Pulmonary artery endothelial cell (primary cell): ENCODE measurements around the gene EAF1. TPM values are rescaled to one million over a fixed set of nuclear protein-coding genes. Genes with fewer than 3 reads are reported as not detected.
"Not testable (repeated sequence)": the region's sequence is repeated elsewhere in the genome, so short reads cannot be mapped to it uniquely, and the experiment has no call there.

ENCODE experiments used
- DNase-seq: peaks from one replicate; pipeline ENCODE4 v3.0.0-alpha.2; 2011; ENCODE audit warnings: low read depth, low spot score
- total RNA-seq: library from RNA; depleted of rRNA; stranded (reverse); fragments of >200 nt; gene quantifications from 2 replicates; pipeline ENCODE4 v1.2.3, GENCODE V29; 2014

The EAF1 gene
- total RNA-seq, 1 donor from 2014 or later = 18.5 TPM

DNA sequence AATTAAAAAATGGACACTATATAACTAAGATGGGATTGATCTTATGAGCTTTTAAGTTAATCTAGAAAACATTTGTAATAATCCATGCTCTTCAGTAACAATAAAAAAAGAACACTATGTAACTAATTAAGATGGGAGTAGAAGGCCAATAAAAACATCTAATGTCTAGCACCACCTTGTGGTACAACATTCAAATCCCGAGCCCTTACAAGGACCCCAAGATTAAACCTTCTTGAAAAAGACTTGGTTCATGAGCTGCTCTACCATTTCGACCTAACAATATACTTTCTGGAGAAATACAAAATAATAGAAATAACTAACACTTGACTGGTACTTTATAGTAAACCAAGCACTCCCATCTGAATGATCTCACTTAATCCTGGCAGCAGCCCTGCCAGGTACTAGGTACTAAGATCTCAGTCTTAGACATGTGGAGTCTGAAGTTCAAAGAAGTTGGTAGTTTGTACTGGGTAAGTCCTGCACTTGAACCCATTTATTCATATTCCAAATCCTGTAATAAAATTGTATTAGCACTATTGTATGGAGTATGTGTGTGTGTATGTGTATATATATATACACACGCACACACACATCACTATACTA, 21.8 kb upstream of the EAF1 start:
- peak; percentile 46 for DNase-seq

DNA sequence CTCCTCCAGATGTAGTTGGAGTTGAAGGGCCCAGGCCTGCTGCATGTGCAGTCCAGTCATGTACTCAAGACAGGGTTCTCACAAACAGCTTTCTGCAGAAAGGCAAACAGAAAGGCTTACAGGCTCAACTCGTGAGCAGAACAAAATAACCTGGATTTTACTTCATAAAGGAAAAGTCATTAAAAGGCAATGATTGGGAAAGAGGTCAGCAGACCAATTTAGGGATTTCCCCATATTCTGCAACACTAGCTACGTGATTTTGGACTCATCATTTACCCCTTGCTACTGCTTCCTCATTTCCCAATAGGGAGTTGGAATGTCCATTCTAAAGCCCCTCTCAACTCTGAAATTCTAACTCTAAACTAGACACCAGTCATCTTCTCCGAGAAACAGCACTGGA, 18.2 kb upstream of the EAF1 start:
- DNase-seq = no peak

DNA sequence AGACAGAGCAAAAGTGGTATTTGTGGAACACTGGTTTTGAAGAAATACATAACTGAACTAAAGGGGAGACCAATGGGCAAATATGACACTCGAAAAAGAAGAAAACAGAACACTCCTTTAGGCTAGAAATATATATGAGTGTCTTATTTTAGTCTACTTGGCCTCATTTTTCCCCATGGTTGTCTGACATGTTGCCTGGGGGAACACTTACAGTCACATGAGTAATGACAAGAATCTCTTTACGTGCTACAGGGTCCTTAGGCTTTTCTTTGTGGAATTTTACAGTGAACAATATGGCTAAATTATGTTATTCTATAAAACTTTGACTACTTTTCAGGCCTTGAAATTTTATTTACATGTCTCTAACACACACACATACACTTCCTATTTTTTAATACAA, 17.6 kb upstream of the EAF1 start:
- DNase-seq = no peak

DNA sequence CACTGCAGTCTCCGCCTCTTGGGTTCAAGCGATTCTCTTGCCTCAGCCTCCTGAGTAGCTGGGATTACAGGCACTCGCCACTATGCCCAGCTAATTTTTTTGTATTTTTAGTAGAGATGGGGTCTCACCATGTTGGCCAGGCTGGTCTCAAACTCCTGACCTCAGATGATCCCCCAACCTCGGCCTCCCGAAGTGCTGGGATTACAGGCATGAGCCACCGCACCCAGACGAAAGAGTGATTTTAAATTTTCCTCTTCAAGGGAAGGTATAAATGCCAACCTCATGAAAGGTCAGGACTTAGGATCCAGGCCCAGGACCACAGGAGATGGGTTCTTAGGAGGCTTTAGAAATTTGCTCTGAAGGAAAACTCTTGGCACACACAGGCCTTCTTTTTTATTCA, 16.4 kb upstream of the EAF1 start:
- not testable (repeated sequence) for DNase-seq

DNA sequence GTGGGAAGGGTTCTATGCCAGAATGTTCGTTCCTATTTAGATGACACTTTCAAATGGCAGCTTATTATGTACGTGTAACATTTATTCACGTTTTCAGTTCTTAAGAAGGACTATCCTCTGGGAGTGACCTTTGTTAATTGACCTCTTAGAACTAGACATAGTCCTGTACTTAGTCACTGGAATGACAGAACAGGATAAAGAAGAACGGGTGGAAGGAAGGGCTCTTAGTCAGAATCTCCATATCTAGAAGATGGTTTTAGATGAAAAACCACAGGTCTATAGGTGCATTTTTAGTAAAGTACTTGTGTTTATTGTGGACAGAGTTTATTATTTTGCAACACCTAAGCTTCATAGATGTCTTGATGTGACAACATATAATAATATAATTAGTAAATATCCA, 6.5 kb upstream of the EAF1 start:
- peak; percentile 36 for DNase-seq

DNA sequence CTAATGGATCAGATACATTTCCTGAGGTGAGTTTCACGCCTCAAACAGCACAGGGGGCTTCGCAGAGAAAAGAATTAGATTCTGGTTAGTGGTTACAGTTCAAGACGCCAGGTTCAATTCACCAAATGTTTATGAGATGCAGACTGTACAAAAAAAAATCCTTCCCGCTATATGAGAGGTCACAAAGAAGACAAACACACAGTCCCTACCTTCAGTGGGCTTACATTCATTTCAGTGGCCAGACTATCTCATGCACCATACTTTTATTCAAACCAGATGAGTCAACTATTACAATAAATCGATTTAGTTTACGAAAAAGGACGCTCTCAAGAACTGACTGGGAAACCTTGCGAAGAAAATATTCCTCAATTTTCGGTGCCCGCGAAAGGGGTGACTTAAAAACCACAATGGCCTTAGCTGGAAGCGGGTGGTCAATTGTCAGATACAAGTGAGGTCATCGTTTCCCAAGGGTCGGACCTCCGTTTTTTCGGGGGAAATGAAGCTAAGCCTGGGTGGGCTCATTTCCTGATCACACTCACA, 749 bp upstream of the EAF1 start:
- no peak for DNase-seq

DNA sequence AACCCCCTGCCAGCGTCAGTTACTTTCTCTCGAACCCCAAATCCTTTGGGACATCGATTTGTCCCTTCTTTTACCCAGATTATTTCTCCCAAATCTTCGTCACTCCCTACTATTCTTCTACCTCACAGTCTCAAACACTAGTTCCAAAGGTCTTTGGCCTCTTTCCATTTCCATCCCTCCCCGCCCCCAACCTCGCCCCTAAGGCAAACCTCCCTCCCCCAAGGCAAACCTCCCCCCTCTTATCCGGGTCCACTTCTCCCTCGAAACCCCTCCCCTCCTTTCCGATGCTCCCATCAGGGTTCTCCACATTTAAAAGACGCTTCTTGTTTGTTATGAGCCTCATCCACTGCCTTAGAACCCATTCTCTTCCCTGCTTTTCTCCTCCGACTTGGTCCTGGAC, 583 bp downstream of the EAF1 start:
- DNase-seq = no peak

DNA sequence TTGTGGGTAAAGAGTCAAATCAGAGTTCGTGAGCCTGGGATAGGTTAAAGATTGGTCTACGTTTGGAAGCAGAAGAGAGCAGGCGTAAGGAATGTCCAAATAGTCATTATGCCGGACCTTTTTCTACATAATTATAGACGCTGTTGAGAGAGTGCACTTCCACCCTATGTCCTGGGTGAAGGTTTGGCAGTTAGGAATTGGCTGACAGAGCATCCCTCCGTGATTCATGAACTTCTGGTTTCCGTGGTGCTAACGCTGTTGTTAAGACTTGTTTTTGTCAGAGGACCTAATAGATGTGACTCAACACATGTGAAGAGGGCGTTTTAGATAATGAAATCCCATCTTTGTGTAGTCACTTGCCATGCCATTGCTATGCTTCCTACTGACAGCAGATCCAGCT, 1.1 kb downstream of the EAF1 start:
- no peak for DNase-seq

DNA sequence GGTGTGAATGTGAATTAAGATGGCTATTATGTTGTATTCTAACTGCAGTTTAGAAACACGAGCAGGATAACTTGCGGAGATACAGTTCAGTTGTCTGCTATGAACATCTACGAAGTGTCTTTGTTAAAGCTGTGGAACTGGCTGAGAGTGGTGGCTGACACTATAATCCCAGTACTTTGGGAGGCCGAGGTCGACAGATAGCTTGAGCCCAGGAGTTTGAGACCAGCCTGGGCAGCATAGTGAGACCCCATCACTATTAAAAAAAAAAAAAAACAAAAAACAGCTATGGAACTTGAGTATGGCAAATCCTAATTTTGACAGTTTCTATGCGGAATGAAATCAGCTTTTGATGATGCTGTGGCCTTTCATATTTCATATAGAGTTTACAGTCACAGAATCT, 1.7 kb downstream of the EAF1 start:
- DNase-seq = no peak

DNA sequence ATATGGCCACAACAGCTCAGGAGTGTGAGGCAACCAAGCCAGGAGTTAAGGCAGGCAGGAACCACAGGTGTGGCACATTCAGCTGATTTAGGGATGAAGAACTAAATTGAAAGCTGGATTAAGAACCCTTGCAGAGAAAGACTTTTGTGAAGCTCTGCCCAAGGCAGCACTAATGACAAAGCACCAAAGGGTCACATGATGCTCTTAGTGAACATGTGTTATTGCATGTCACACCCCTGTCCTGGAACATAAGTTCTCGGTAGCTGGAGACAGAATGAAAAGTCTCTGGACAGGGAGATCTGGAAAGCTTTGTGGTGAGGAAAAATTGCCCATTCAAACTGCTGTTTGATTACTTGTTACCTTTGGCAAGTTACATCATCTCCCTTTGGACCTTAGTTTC, 3.2 kb downstream of the EAF1 start:
- DNase-seq = no peak

DNA sequence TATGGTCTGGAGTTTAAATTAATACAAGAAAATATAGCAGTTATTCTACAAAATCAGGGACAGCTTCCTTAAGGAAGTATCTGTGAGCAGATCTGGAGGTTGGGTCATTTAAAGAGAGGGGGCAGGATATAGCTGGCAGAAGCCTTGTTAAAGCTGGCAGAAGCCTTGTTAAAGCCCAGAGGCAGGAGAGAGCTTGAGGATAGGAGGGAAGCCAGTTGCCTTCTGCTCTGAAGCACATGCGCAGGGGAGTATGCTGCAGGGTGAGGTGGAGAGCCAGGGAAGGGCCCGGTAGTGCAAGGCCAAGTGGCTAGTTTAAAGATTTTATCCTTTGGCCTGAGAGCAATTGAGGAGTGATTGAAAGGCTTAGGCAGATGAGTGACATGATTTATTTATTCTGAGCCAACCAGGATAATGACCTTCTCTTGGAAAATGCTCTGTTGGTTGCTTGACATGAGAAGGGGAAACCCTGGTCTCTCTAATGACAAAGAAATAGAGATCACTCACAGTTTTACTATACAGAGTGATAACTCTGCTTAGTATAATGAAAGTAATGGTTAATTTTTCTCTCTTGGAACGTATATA, 3.9 kb downstream of the EAF1 start:
- DNase-seq = no peak

DNA sequence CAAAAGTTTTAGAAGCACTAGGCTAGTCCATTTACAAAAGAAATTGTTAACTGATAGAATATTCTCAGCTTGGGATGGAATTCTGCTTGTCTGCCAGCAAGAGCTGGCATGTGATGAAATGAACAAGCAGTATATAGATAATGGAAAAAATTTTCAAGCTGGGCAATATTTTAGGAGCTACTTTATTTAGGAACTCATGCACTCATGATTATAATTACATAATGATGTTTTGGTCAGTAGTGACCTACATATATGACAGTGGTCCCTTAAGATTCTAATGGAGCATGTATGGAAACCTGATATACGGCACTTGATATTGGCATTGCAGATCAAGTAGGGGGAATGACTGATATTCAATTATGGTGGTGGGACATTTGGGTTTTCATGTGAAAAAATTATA, 6.1 kb downstream of the EAF1 start:
- no peak for DNase-seq

DNA sequence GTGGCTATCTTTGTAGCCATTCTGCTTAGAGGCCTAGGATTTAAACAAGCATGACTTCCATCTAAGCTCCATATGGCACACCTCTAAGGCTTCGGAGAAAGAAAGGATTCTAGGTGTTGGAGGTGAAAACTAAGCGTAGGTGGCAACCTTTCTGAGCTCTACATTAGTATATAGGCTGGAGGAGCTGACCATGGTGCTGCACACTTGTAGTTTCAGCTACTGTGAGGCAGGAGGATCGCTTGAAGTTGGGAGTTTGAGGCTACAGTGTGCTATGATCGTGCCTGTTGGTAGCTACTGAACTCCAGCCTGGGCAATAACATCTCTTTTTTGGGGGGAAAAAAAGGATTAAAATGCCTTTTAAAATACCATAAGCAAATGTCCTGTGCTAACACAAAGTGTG, 7.4 kb downstream of the EAF1 start:
- no peak for DNase-seq

DNA sequence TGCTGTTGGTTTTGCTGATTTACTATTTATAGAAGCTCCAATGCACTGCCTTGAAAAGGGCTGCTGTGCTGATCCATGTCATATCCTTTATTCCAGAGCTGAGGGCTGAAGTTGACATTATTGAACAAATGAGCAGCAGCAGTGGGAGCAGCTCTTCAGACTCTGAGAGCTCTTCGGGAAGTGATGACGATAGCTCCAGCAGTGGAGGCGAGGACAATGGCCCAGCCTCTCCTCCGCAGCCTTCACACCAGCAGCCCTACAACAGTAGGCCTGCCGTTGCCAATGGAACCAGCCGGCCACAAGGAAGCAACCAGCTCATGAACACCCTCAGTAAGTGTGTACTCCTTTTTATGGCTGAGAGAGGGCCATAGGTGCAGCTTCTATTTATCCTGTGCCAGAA, 8.8 kb downstream of the EAF1 start:
- DNase-seq = no peak

DNA sequence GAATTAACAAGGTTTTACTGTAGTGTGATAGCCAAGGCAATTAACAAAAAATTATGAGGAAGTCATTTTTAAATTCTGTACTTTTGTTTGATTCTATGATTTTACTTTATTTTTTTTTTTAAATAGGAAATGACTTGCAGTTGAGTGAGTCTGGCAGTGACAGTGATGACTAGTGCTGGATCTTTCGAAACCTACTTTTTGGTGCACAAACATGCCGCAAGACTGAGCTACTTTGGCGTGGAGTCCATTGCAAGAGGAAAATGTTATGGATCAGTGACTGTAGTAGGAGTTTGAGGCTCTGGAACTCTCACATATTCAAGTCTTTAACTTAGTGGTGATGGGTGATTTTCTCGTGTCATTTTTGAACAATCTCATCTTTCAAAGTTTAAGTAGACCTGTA, 11.6 kb downstream of the EAF1 start:
- no peak for DNase-seq

DNA sequence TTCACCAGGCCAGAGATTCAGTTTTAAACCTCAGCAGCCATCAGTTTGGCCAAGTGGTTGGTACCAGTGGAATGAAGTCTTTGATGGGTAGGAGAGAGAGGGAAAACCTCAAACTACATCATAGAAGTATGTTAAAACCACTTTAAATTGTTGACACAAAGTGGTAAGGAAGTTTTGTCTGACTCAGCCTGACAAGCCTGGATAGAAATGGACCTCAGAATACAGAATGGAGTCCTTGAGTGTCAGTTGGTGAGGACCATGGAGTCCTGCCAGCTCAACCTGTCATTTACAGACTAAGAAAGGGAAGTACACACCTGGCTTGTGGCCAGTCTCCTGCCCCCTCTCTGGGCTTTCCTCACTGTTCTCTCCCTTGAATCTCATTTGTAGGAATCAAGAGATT, 12.1 kb downstream of the EAF1 start:
- DNase-seq = no peak

DNA sequence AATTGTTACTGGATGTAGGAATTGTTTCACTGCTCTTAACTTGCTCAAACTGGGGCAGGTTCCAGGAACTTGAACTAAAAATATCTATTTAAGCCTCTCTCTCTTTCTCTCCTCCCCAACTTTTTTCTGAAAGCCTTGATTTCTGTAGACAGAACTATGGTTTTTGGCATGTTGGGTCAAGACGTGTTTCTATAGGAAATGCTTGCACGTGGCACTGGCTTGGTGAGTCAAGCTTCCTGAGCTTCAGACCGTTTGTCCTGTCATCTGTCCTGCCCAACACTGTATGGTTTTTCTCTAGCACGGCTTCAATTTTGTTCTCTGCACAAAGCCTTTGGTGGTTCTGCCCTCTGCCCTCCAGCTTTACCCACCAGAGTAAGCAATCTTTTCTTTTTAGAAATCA, 13.5 kb downstream of the EAF1 start:
- DNase-seq = peak; percentile 69

DNA sequence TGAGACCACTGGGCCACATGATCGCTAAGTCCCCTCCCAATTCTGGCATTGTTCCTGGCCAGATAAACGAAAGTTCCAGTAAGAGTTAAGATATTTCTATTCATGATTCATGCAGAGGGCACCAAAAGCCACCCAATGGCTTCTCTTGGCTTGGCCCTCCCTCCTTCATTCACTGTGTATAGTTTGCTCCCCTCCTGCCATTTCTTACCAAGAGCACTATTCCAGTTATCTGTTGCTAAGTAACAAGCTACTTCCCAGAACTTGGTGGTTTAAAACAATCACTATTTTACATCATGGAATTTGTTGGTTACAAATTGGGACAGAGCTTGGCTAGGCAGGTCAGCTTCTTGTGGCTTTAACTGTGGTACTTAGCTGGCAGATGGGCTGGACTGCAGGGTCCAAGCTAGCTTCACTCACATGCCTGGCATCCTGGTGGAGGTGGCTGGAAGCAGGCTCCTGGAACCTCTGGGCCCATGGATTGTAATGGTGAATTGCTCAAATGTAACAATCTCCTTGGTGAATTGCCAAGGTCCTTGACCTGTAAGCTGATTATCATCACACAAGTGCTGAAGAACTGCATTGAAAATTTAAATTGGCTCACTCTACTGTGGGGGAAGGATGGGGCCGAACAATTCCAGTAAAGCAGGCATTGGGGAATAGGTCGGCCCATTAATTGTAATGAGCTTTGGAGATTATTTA, 16.6 kb downstream of the EAF1 start:
- DNase-seq = no peak

DNA sequence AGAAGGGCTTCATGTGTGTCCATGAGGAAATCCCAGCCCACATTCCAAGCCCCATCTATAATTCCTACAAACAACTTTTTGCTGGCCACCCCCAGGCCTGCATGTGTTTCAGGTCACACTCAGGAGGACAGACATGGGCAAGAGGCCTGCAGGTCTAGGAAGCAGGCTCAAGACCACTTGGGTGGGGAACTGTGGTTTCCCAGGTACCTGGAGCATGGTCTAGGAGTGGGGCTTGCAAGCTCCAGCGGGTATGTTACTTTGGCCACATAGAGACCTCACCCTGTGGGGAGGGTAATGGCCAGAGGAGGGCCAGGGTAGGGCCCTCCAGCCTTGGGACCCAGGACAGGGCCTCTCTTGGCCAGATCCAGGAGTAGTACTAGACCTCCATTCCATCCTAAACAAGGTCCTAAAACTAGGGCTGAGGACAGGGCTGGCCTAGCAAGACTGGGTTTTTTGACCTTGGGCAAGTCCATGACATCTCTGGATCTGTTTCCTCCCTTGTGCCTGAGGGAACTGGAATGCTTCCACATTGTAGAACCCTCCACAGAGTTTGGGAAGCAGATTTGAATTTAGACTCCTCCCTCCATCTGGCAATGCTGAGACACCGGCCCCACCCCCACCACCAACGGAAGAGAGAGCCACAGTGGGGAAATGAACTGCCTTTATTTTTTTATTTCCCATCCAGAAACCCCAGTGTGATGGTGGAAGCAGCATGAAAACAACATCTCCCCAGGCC, 22.3 kb downstream of the EAF1 start:
- DNase-seq = no peak

DNA sequence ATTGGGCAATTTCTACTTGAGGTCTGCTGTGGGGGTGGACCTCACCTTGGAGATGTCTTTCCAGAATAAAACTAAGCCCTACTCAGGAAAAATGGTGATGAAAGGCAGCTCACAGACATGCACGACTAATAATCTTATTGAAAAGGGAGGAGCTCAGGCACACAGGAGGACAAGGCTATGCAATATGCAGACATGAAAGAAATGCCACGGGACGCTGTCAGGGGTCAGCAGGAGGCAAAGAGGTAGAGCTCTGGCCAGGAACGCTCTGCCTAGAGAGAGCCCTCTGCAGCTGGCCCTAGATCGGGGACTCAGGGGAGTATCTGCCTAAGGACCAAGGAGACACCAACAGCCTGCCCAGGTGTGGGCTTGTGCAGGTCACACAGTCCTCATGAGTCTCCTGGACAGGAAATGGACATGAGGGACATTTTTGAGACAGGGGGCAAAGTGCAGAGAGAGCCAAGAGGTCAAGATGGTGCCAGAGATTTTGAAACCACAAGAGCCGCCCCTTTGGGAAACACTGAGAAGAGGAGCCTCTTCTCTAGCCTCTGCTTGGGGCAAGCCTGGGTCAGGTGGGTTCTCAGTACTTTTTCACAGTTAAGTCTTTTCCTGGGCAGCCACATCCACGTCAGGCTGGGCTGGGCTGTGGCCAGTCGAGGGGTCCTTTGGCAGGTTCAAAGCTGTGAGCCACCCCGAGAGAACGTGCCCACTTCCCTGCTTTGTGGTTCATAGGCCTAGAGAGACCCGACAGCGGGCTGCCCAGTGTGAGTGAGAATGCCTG, 23.2 kb downstream of the EAF1 start:
- DNase-seq = no peak
